Naive thymus-derived CD4-positive, alpha-beta T cell (primary cell): Measurements from ENCODE around the gene ARL3. TPM values are rescaled to one million over a fixed set of nuclear protein-coding genes. Genes with fewer than 3 reads are reported as not detected.
A peak's percentile ranks its signal among the peaks of the same experiment; 100 is the strongest.

Experiments
- ATAC-seq: fragments of 150-1000 bp; cut with Tn5 transposase; 2 replicates; pipeline ENCODE4 v1.10.0; 2021; ENCODE audit warnings: mild to moderate bottlenecking, moderate library complexity
- CTCF ChIA-PET: fragments of 350-600 bp; sonication (Branson Sonifier 250); formaldehyde crosslinking; loops from one replicate; lab custom pipeline; 2021; ENCODE audit warnings: antibody characterized with exemption; lab: Charles Lee
- POLR2A ChIA-PET: fragments of 350-600 bp; sonication (Branson Sonifier 250); formaldehyde crosslinking; loops from one replicate; lab custom pipeline; 2021; ENCODE audit warnings: antibody characterized with exemption, inconsistent platforms; lab: Charles Lee
- DNase-seq, 9 donors: peaks; one replicate each; pipeline versions ENCODE4 v3.0.0 to v3.0.0-alpha.2; 2020 to 2022; ENCODE audit warnings: mixed read lengths in 1 of 9
- H3K27ac ChIP-seq: one replicate; pipeline ENCODE4 v1.7.0; 2013; ENCODE audit warnings: mild to moderate bottlenecking, low read depth, low read length, moderate library complexity
- H3K27me3 ChIP-seq, 2 donors: one replicate each; pipeline ENCODE4 v1.7.0; 2013; ENCODE audit warnings: low read length in 2 of 2, mild to moderate bottlenecking in 2 of 2, moderate library complexity in 2 of 2; ENCODE audit not compliant: control insufficient read depth in 2 of 2, insufficient read depth in 2 of 2
- H3K36me3 ChIP-seq, 3 experiments: 1 replicate in 2 of 3; 2 replicates in 1 of 3; pipeline ENCODE4 v1.7.0; 2013; ENCODE audit warnings: low read length in 3 of 3, mild to moderate bottlenecking in 3 of 3, moderate library complexity in 1 of 3; ENCODE audit not compliant: insufficient read depth in 3 of 3, control insufficient read depth in 2 of 3
- H3K4me1 ChIP-seq, 2 donors: one replicate each; pipeline ENCODE4 v1.7.0; 2013; ENCODE audit warnings: low read length in 2 of 2, mild to moderate bottlenecking in 2 of 2, moderate library complexity in 1 of 2; ENCODE audit not compliant: control insufficient read depth in 2 of 2, insufficient read depth in 2 of 2
- H3K4me3 ChIP-seq: 2 replicates; pipeline ENCODE4 v1.7.0; 2013; ENCODE audit warnings: mild to moderate bottlenecking, low read length
- H3K9me3 ChIP-seq, 3 experiments: 1 replicate in 2 of 3; 2 replicates in 1 of 3; pipeline ENCODE4 v1.7.0; 2013; ENCODE audit warnings: low read length in 3 of 3; ENCODE audit not compliant: control insufficient read depth in 2 of 3
- H3K27ac Mint-ChIP-seq, 9 donors: one replicate each; pipeline ENCODE4 v1.8.0; 2020 to 2022; ENCODE audit warnings: mixed read lengths in 9 of 9, mild to moderate bottlenecking in 8 of 9, moderate library complexity in 5 of 9, inconsistent platforms in 2 of 9
- H3K27me3 Mint-ChIP-seq, 5 donors: one replicate each; pipeline ENCODE4 v1.8.0; 2021 to 2022; ENCODE audit warnings: mixed read lengths in 5 of 5, mild to moderate bottlenecking in 1 of 5
- H3K36me3 Mint-ChIP-seq, 5 donors: one replicate each; pipeline ENCODE4 v1.8.0; 2020 to 2022; ENCODE audit warnings: mixed read lengths in 5 of 5, mild to moderate bottlenecking in 3 of 5, inconsistent platforms in 1 of 5
- H3K4me1 Mint-ChIP-seq, 7 donors: one replicate each; pipeline ENCODE4 v1.8.0; 2020 to 2022; ENCODE audit warnings: mixed read lengths in 7 of 7, mild to moderate bottlenecking in 3 of 7, inconsistent platforms in 1 of 7
- H3K4me3 Mint-ChIP-seq, 10 donors: one replicate each; pipeline ENCODE4 v1.8.0; 2020 to 2022; ENCODE audit warnings: mild to moderate bottlenecking in 10 of 10, mixed read lengths in 10 of 10, moderate library complexity in 6 of 10, inconsistent platforms in 2 of 10
- H3K9me3 Mint-ChIP-seq, 11 donors: one replicate each; pipeline ENCODE4 v1.8.0; 2020 to 2022; ENCODE audit warnings: mixed read lengths in 11 of 11, mild to moderate bottlenecking in 4 of 11, inconsistent platforms in 1 of 11, moderate library complexity in 1 of 11
- intact Hi-C, 2 donors: fragments of 100-400 bp; cut with micrococcal nuclease; formaldehyde crosslinking; loops; one replicate each; pipeline ENCODE4 v1.15.1; 2023
- polyA plus RNA-seq, 2 donors: library from polyadenylated mRNA; unstranded; fragments of 300-500 nt; fragmentation: Illumina TruSeq; gene quantifications; one replicate each; pipeline ENCODE4 v1.2.3, GENCODE V29; 2021
- total RNA-seq, 6 experiments: library from RNA in 5 of 6; stranded (reverse) in 5 of 6; gene quantifications; 1 replicate in 5 of 6; 2 replicates in 1 of 6; pipeline ENCODE4 v1.2.3 and lab custom pipeline; 2021 to 2026

The ARL3 gene
- total and polyA plus RNA-seq, 7 experiments from 2014 or later = 1.3 to 5.1 (median 2.9) TPM

GRCh38 chr10:102657451-102657850 lies 56.7 kb downstream of the ARL3 start:
- POLR2A ChIA-PET = interaction anchor here (1.0 to 8.2 kb wide), 4 partner anchors 12 to 57 kb away, joined by 3 to 68 read pairs (median 21); partner anchors contain the start of genes ARL3, SFXN2 and TRIM8
- Histone ChIP-seq H3K36me3 (peaks cover 13 to 46% (median 15%) of the 10 kb centered on the region in 3 experiments), H3K27me3 (no peaks in the 10 kb centered on the region), H3K27ac (peak overlapping the region; percentile 3), H3K4me3 (no peak overlapping the region), H3K9me3 (no peaks in the 10 kb centered on the region), H3K4me1 (peaks cover 31 to 43% of the 10 kb centered on the region in 2 donors)
- intact Hi-C loops = no loop called here
- Mint-ChIP-seq H3K27ac (peak overlapping the region in 5 of 9 donors; percentile 43 to 85 (median 61)), H3K9me3 (peaks cover 0 to 2% (median 0%) of the 10 kb centered on the region in 11 donors), H3K4me3 (peak overlapping the region in 1 of 10 donors; percentile 51), H3K4me1 (peaks cover 48 to 66% (median 59%) of the 10 kb centered on the region in 7 donors), H3K27me3 (no peaks in the 10 kb centered on the region), H3K36me3 (peaks cover 4 to 21% (median 8%) of the 10 kb centered on the region in 5 donors)
- DNase-seq (no peak), ATAC-seq (no peak)
- CTCF ChIA-PET = no interaction called here

GRCh38 chr10:102656791-102657371 lies 57.3 kb downstream of the ARL3 start:
- Histone ChIP-seq H3K4me3 (no peak overlapping the region), H3K9me3 (no peaks in the 10 kb centered on the region), H3K27me3 (no peaks in the 10 kb centered on the region), H3K27ac (peak overlapping the region; percentile 3), H3K36me3 (peaks cover 13 to 46% (median 15%) of the 10 kb centered on the region in 3 experiments), H3K4me1 (peaks cover 36 to 47% of the 10 kb centered on the region in 2 donors)
- H3K27me3 Mint-ChIP-seq = no peaks in the 10 kb centered on the region
- ATAC-seq = no peak
- H3K4me1 Mint-ChIP-seq = peaks cover 54 to 66% (median 61%) of the 10 kb centered on the region in 7 donors
- no peak for DNase-seq
- peaks cover 0 to 2% (median 0%) of the 10 kb centered on the region in 11 donors for H3K9me3 Mint-ChIP-seq
- POLR2A ChIA-PET = interaction anchor here (1.6 to 8.2 kb wide), 4 partner anchors 11 to 18 kb away, joined by 4 to 68 read pairs (median 21); partner anchors contain the start of gene TRIM8
- intact Hi-C loops = no loop called here
- H3K4me3 Mint-ChIP-seq = no peak overlapping the region
- CTCF ChIA-PET = no interaction called here
- H3K36me3 Mint-ChIP-seq = peaks cover 4 to 23% (median 8%) of the 10 kb centered on the region in 5 donors
- no peak overlapping the region for H3K27ac Mint-ChIP-seq

GRCh38 chr10:102656026-102656425 lies 58.2 kb downstream of the ARL3 start:
- H3K36me3 Mint-ChIP-seq = peaks cover 4 to 23% (median 8%) of the 10 kb centered on the region in 5 donors
- intact Hi-C loops = no loop called here
- Histone ChIP-seq H3K36me3 (peaks cover 13 to 47% (median 15%) of the 10 kb centered on the region in 3 experiments), H3K27ac (no peak overlapping the region), H3K4me1 (peaks cover 36 to 47% of the 10 kb centered on the region in 2 donors), H3K9me3 (no peaks in the 10 kb centered on the region), H3K4me3 (no peak overlapping the region), H3K27me3 (no peaks in the 10 kb centered on the region)
- no peak for ATAC-seq
- peaks cover 52 to 66% (median 62%) of the 10 kb centered on the region in 7 donors for H3K4me1 Mint-ChIP-seq
- ChIA-PET CTCF (no interaction called here), POLR2A (interaction anchor here (0.9 to 4.2 kb wide), 3 partner anchors 10 to 16 kb away, joined by 3 to 34 read pairs (median 4); partner anchors contain the start of gene TRIM8)
- no peak overlapping the region for H3K4me3 Mint-ChIP-seq
- peak overlapping the region in 1 of 9 donors; percentile 47 for H3K27ac Mint-ChIP-seq
- DNase-seq = no peak
- H3K27me3 Mint-ChIP-seq = no peaks in the 10 kb centered on the region
- no peaks in the 10 kb centered on the region for H3K9me3 Mint-ChIP-seq

GRCh38 chr10:102654969-102655368 lies 59.2 kb downstream of the ARL3 start:
- peaks cover 4 to 23% (median 8%) of the 10 kb centered on the region in 5 donors for H3K36me3 Mint-ChIP-seq
- H3K27ac Mint-ChIP-seq = peak overlapping the region in 4 of 9 donors; percentile 6 to 87 (median 47)
- intact Hi-C loops = no loop called here
- POLR2A ChIA-PET = interaction anchor here (0.9 to 4.2 kb wide), 3 partner anchors 9 to 12 kb away, joined by 3 to 34 read pairs (median 9); partner anchors contain the start of gene TRIM8
- Histone ChIP-seq H3K4me1 (peaks cover 39 to 47% of the 10 kb centered on the region in 2 donors), H3K9me3 (no peaks in the 10 kb centered on the region), H3K4me3 (no peak overlapping the region), H3K36me3 (peaks cover 13 to 54% (median 15%) of the 10 kb centered on the region in 3 experiments), H3K27ac (no peak overlapping the region), H3K27me3 (no peaks in the 10 kb centered on the region)
- H3K4me3 Mint-ChIP-seq = no peak overlapping the region
- no peaks in the 10 kb centered on the region for H3K27me3 Mint-ChIP-seq
- no peak for DNase-seq
- no peaks in the 10 kb centered on the region for H3K9me3 Mint-ChIP-seq
- H3K4me1 Mint-ChIP-seq = peaks cover 55 to 67% (median 62%) of the 10 kb centered on the region in 7 donors
- ATAC-seq = no peak
- CTCF ChIA-PET = interaction anchor here (0.6 to 2.4 kb wide), 5 partner anchors 10 to 59 kb away, joined by 3 to 9 read pairs (median 3); partner anchors contain the start of genes ARL3, SFXN2 and TRIM8

GRCh38 chr10:102654566-102654965 lies 59.6 kb downstream of the ARL3 start:
- H3K4me1 ChIP-seq = peaks cover 39 to 49% of the 10 kb centered on the region in 2 donors
- peaks cover 4 to 23% (median 8%) of the 10 kb centered on the region in 5 donors for H3K36me3 Mint-ChIP-seq
- peaks cover 13 to 54% (median 15%) of the 10 kb centered on the region in 3 experiments for H3K36me3 ChIP-seq
- H3K27me3 ChIP-seq = no peaks in the 10 kb centered on the region
- ChIA-PET CTCF (interaction anchor here (0.6 to 2.4 kb wide), 4 partner anchors 9 to 897 kb away, joined by 3 to 9 read pairs (median 4); partner anchors contain the start of gene TRIM8), POLR2A (interaction anchor here (1.0 to 2.2 kb wide), 3 partner anchors 8 to 19 kb away, joined by 4 to 9 read pairs (median 5); partner anchors contain the start of gene TRIM8)
- no peak overlapping the region for H3K27ac ChIP-seq
- intact Hi-C loops = no loop called here
- DNase-seq (no peak), ATAC-seq (no peak)
- H3K4me3 ChIP-seq = no peak overlapping the region
- H3K4me1 Mint-ChIP-seq = peaks cover 55 to 70% (median 62%) of the 10 kb centered on the region in 7 donors
- no peak overlapping the region for H3K4me3 Mint-ChIP-seq
- peak overlapping the region in 5 of 9 donors; percentile 6 to 87 (median 54) for H3K27ac Mint-ChIP-seq
- H3K27me3 Mint-ChIP-seq = no peaks in the 10 kb centered on the region
- no peaks in the 10 kb centered on the region for H3K9me3 ChIP-seq
- no peaks in the 10 kb centered on the region for H3K9me3 Mint-ChIP-seq

GRCh38 chr10:102653060-102653459 lies 61.1 kb downstream of the ARL3 start:
- no peaks in the 10 kb centered on the region for H3K9me3 ChIP-seq
- H3K4me3 Mint-ChIP-seq = peak overlapping the region in 7 of 10 donors; percentile 8 to 99 (median 34)
- CTCF ChIA-PET = interaction anchor here (2.4 kb wide), 1 partner anchor 8 kb away, joined by 9 read pairs; the partner anchor contains the start of gene TRIM8
- no peaks in the 10 kb centered on the region for H3K27me3 ChIP-seq
- H3K27ac Mint-ChIP-seq = peak overlapping the region; percentile 82 to 96 (median 90)
- no peak overlapping the region for H3K4me3 ChIP-seq
- no peak overlapping the region for H3K27ac ChIP-seq
- ATAC-seq (no peak), DNase-seq (no peak)
- POLR2A ChIA-PET = interaction anchor here (1.7 to 2.3 kb wide), 3 partner anchors 8 to 21 kb away, joined by 5 to 9 read pairs (median 7); partner anchors contain the start of gene TRIM8
- no peaks in the 10 kb centered on the region for H3K9me3 Mint-ChIP-seq
- H3K36me3 ChIP-seq = peaks cover 13 to 54% (median 15%) of the 10 kb centered on the region in 3 experiments
- H3K4me1 Mint-ChIP-seq = peaks cover 61 to 74% (median 65%) of the 10 kb centered on the region in 7 donors
- H3K36me3 Mint-ChIP-seq = peaks cover 0 to 23% (median 8%) of the 10 kb centered on the region in 5 donors
- H3K27me3 Mint-ChIP-seq = no peaks in the 10 kb centered on the region
- intact Hi-C loops = no loop called here
- peaks cover 52% of the 10 kb centered on the region in 2 donors for H3K4me1 ChIP-seq
